GM12874 (cell line): ENCODE measurements around the gene SCYGR3.
"Not testable (repeated sequence)": the region's sequence is repeated elsewhere in the genome, so short reads cannot be mapped to it uniquely, and the experiment has no call there.

Source experiments
- CTCF ChIP-seq: IDR thresholded peaks from 2 replicates; pipeline ENCODE4 v1.5.1; 2011; ENCODE audit warnings: low read depth, mild to moderate bottlenecking, control low read depth, low read length, moderate library complexity; ENCODE audit not compliant: insufficient read depth

The SCYGR3 gene

GRCh38 chr2:227602358-227602757 is 12.3 kb downstream of the SCYGR3 start:
- TF ChIP-seq CTCF, result no peak

- TF ChIP-seq CTCF, result not testable (repeated sequence)
These were observed 15.7 kb downstream of the SCYGR3 start, which contains the start of gene SCYGR2 for GRCh38 chr2:227598835-227599503. TSS of gene SCYGR2 (plus strand) at chr2:227598893. CDS start at chr2:227598893, 0 bp downstream.

GRCh38 chr2:227597998-227598397 is 16.6 kb downstream of the SCYGR3 start:
- no peak for TF ChIP-seq CTCF

- no peak for TF ChIP-seq CTCF
These were observed 17.6 kb downstream of the SCYGR3 start for GRCh38 chr2:227597036-227597435.

GRCh38 chr2:227595797-227596196 is 18.8 kb downstream of the SCYGR3 start:
- TF ChIP-seq CTCF, result no peak

- TF ChIP-seq CTCF, result no peak
These were observed 21.8 kb downstream of the SCYGR3 start for GRCh38 chr2:227592694-227593387.

- TF ChIP-seq CTCF, result no peak
These were observed 32.3 kb downstream of the SCYGR3 start for GRCh38 chr2:227582369-227582768.
